ENCODE measurements around the gene PHACTR1. TPM values are rescaled to one million over a fixed set of nuclear protein-coding genes. Genes with fewer than 3 reads are reported as not detected.

PHACTR1 gene
- total and polyA plus RNA-seq, 5 experiments from 2014 or later, result 0.07 to 3.0 (median 0.70) TPM

DNA sequence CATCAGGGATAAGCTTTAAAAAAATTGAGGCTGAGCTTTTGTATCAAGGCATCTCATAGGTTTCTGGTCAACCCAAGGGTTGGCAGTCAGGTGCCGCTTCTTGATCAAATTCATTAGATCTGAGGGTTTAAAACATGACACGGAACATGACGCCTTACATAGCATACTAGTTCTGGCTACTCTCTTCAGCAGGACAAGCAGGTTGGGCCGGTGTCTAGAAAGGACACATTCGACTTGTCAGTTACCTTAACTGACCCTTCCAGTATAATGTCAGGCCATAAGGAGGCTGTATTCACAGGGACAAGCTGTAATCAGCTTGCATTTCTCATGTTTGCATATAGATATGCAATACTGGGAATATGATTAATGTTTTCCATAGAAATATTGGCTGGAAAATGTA is 65.6 kb downstream of the PHACTR1 start:
- no peak for ATAC-seq
- Mint-ChIP-seq H3K4me1 (no peaks in the 10 kb centered on the region), H3K36me3 (no peaks in the 10 kb centered on the region), H3K27me3 (peaks cover 4 to 24% (median 11%) of the 10 kb centered on the region in 5 donors), H3K9me3 (no peaks in the 10 kb centered on the region), H3K4me3 (no peak overlapping the region), H3K27ac (no peak overlapping the region)
- DNase-seq, result no peak
- POLR2A ChIA-PET, result no interaction called here

DNA sequence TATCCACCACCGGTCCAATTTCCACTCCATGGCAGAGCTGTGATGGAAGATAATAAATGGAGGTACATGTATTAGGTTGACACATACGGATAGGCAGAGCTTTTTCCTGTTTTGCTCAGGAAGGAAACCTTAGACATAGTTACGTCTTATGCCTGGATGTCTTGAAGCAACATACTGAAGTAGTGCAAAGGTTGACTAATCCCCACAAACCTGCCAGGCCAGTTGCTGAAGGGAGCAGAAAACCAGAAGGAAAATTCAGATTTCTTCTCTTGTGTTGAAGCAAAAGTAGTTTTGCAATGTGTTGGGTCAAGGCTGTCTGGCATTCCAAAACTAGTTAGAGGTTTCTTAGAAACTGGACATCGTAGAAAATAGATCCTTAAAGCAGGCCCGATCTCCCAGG is 68.7 kb downstream of the PHACTR1 start:
- Mint-ChIP-seq H3K36me3 (no peaks in the 10 kb centered on the region), H3K9me3 (no peaks in the 10 kb centered on the region), H3K27me3 (peaks cover 7 to 27% (median 11%) of the 10 kb centered on the region in 5 donors), H3K4me3 (no peak overlapping the region), H3K27ac (no peak overlapping the region), H3K4me1 (no peaks in the 10 kb centered on the region)
- POLR2A ChIA-PET, result no interaction called here
- DNase-seq (no peak), ATAC-seq (no peak)

GRCh38 chr6:12785921-12786320 is 69.4 kb downstream of the PHACTR1 start:
- POLR2A ChIA-PET, result no interaction called here
- Mint-ChIP-seq H3K27me3 (peaks cover 10 to 30% (median 14%) of the 10 kb centered on the region in 5 donors), H3K9me3 (no peaks in the 10 kb centered on the region)

DNA sequence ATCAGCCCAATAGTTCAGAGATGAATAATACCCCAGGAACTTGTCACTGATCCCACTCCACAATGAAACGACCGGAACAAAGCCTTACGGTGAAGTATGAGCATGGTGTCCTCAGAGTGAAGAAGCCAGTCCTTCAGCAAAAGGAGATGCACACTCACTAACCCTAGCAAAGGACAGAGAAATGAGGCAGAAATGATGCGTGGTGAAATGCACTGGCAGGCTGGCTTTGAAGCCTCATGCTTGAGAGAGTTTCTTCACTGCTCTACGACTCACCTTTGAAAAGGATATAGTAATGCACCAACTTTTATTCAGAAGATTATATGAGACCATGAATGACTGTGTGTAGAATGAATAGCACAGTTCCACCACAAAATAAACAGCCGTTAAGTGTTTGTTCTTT is 74.8 kb downstream of the PHACTR1 start:
- peaks cover 10 to 26% (median 12%) of the 10 kb centered on the region in 5 donors for H3K27me3 Mint-ChIP-seq
- H3K4me3 Mint-ChIP-seq, result no peak overlapping the region
- H3K27ac Mint-ChIP-seq, result no peak overlapping the region
- POLR2A ChIA-PET, result no interaction called here
- H3K9me3 Mint-ChIP-seq, result peaks cover 0 to 2% (median 0%) of the 10 kb centered on the region in 9 donors
- no peaks in the 10 kb centered on the region for H3K36me3 Mint-ChIP-seq
- ATAC-seq, result no peak
- DNase-seq, result no peak
- no peaks in the 10 kb centered on the region for H3K4me1 Mint-ChIP-seq

More at GRCh38 chr6:12785921-12786320, 69.4 kb downstream of the PHACTR1 start:
- ATAC-seq (no peak), DNase-seq (no peak)
- no peak overlapping the region for H3K4me3 Mint-ChIP-seq
- no peaks in the 10 kb centered on the region for H3K36me3 Mint-ChIP-seq
- no peak overlapping the region for H3K27ac Mint-ChIP-seq
- no peaks in the 10 kb centered on the region for H3K4me1 Mint-ChIP-seq

- Mint-ChIP-seq H3K4me3 (no peak overlapping the region), H3K36me3 (no peaks in the 10 kb centered on the region), H3K27me3 (peaks cover 4 to 37% (median 8%) of the 10 kb centered on the region in 5 donors), H3K9me3 (no peaks in the 10 kb centered on the region), H3K27ac (no peak overlapping the region), H3K4me1 (no peaks in the 10 kb centered on the region)
- POLR2A ChIA-PET, result no interaction called here
- ATAC-seq (no peak), DNase-seq (no peak)
These were observed 81.8 kb downstream of the PHACTR1 start for GRCh38 chr6:12798326-12798725.

DNA sequence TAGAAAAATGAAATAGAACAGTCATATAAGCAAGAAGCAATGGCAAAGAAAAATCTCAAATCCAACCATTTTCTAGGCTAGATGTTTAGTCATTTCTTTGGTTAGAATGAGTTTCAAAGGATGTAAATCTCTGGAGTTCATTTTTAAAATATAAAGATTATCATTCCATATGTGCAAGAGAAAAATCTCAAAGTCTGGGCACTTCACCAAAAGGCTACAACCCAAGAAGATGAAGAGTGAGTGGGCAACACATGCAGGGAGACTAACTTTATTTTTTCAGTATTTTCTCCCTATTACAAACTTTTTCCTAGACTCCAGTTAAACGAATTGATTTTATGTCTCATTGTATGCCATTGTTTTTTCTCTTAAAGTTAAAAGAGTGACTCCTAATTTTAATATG is 83.6 kb downstream of the PHACTR1 start:
- H3K9me3 Mint-ChIP-seq, result no peaks in the 10 kb centered on the region
- H3K27me3 Mint-ChIP-seq, result peaks cover 4 to 42% (median 8%) of the 10 kb centered on the region in 5 donors
- no peak overlapping the region for H3K4me3 Mint-ChIP-seq
- H3K36me3 Mint-ChIP-seq, result no peaks in the 10 kb centered on the region
- ATAC-seq, result no peak
- POLR2A ChIA-PET, result no interaction called here
- DNase-seq, result no peak
- H3K27ac Mint-ChIP-seq, result no peak overlapping the region
- no peaks in the 10 kb centered on the region for H3K4me1 Mint-ChIP-seq

- Mint-ChIP-seq H3K27me3 (peaks cover 4 to 52% (median 8%) of the 10 kb centered on the region in 5 donors), H3K9me3 (no peaks in the 10 kb centered on the region), H3K36me3 (no peaks in the 10 kb centered on the region), H3K4me1 (no peaks in the 10 kb centered on the region), H3K4me3 (no peak overlapping the region), H3K27ac (no peak overlapping the region)
- ATAC-seq, result no peak
- POLR2A ChIA-PET, result no interaction called here
- DNase-seq, result no peak
These were observed 84.6 kb downstream of the PHACTR1 start for GRCh38 chr6:12801141-12801540.

DNA sequence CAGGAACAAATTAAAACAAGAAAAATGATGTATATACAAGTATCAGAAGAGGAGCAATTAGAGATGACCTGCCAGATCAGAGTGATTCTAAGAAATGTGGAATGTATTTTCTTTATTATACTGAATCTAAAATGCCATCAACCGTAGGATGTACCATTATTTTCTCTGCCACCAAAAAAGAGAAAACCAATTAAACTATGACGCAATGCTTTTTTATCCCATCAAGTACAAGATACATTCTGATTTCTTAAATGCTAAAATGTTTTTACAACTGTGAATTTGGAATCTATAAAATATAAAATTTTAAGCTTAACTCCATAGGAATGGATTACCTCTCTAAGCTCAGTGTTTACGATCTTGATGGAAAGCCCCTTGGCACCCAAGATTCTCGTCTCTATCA is 85.9 kb downstream of the PHACTR1 start:
- Mint-ChIP-seq H3K27ac (no peak overlapping the region), H3K36me3 (no peaks in the 10 kb centered on the region), H3K27me3 (peaks cover 2 to 41% (median 6%) of the 10 kb centered on the region in 5 donors), H3K4me1 (no peaks in the 10 kb centered on the region), H3K4me3 (no peak overlapping the region), H3K9me3 (no peaks in the 10 kb centered on the region)
- POLR2A ChIA-PET, result no interaction called here
- ATAC-seq, result no peak
- DNase-seq, result no peak

GRCh38 chr6:12803486-12803885 is 86.9 kb downstream of the PHACTR1 start:
- Mint-ChIP-seq H3K27me3 (peaks cover 3 to 35% (median 9%) of the 10 kb centered on the region in 5 donors), H3K4me3 (no peak overlapping the region), H3K9me3 (no peaks in the 10 kb centered on the region), H3K4me1 (no peaks in the 10 kb centered on the region), H3K36me3 (no peaks in the 10 kb centered on the region), H3K27ac (no peak overlapping the region)
- POLR2A ChIA-PET, result no interaction called here
- DNase-seq, result no peak
- ATAC-seq, result no peak

- POLR2A ChIA-PET, result no interaction called here
- H3K9me3 Mint-ChIP-seq, result peaks cover 0 to under 1% (median 0%) of the 10 kb centered on the region in 9 donors
- no peak overlapping the region for H3K27ac Mint-ChIP-seq
- peaks cover 3 to 35% (median 9%) of the 10 kb centered on the region in 5 donors for H3K27me3 Mint-ChIP-seq
- DNase-seq (no peak), ATAC-seq (no peak)
- H3K36me3 Mint-ChIP-seq, result no peaks in the 10 kb centered on the region
- H3K4me3 Mint-ChIP-seq, result no peak overlapping the region
- H3K4me1 Mint-ChIP-seq, result no peaks in the 10 kb centered on the region
These were observed 88.5 kb downstream of the PHACTR1 start for GRCh38 chr6:12804952-12805645.

DNA sequence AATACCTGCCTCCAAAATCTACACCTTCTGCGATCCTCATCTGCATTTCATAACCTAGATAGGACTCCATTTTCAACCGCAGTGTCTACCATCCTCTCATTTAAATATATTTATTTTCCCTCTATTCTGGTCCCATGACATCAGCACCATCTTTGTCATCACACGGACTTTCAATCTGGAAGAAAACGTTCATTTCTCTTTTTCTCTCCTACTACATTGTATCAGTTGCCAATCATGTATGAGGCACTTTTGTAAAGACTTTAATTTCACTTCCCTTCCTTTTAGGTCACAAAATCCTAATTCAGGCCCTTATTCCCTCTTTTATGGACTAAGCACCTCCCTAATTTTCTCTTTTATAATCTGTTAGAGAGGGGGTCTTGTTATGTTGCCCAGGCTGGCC is 89.6 kb downstream of the PHACTR1 start:
- no peak overlapping the region for H3K4me3 Mint-ChIP-seq

GRCh38 chr6:12806796-12807195 is 90.2 kb downstream of the PHACTR1 start:
- no peak for DNase-seq
- Mint-ChIP-seq H3K27me3 (peaks cover 2 to 23% (median 8%) of the 10 kb centered on the region in 5 donors), H3K36me3 (no peaks in the 10 kb centered on the region), H3K4me3 (no peak overlapping the region), H3K4me1 (no peaks in the 10 kb centered on the region), H3K27ac (no peak overlapping the region), H3K9me3 (peaks cover 0 to 2% (median 0%) of the 10 kb centered on the region in 9 donors)
- ATAC-seq, result no peak
- POLR2A ChIA-PET, result no interaction called here

More for the DNA sequence above, 89.6 kb downstream of the PHACTR1 start:
- POLR2A ChIA-PET, result no interaction called here
- Mint-ChIP-seq H3K4me1 (no peaks in the 10 kb centered on the region), H3K27me3 (peaks cover 3 to 25% (median 9%) of the 10 kb centered on the region in 5 donors), H3K27ac (no peak overlapping the region), H3K36me3 (no peaks in the 10 kb centered on the region), H3K9me3 (peaks cover 0 to 2% (median 0%) of the 10 kb centered on the region in 9 donors)
- ATAC-seq, result no peak
- no peak for DNase-seq

GRCh38 chr6:12811519-12811918 is 95.0 kb downstream of the PHACTR1 start:
- H3K4me3 Mint-ChIP-seq, result no peak overlapping the region
- no peaks in the 10 kb centered on the region for H3K36me3 Mint-ChIP-seq
- H3K4me1 Mint-ChIP-seq, result no peaks in the 10 kb centered on the region
- peaks cover 0 to 2% (median 0%) of the 10 kb centered on the region in 9 donors for H3K9me3 Mint-ChIP-seq
- peaks cover 2 to 17% (median 4%) of the 10 kb centered on the region in 5 donors for H3K27me3 Mint-ChIP-seq
- POLR2A ChIA-PET, result no interaction called here
- H3K27ac Mint-ChIP-seq, result no peak overlapping the region
- DNase-seq (no peak), ATAC-seq (no peak)

DNA sequence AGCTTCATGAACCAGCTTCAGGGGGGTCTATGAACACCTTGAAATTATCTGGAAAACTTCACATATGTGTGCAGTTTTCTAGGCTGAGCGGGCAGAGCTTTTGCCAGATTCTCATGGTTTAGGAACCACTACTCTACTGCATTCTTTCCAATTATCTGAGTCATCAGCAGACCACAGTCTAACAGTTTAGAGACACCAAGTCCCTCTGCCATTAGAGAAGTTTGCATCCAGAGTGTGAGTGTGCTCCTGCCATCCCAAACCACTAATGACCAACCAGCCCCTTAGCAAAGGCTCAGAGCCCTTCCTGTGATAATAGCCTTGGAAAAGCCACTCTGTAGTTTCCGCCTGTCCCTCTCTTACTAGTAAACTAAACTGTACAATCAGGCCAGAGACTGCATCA is 96.8 kb downstream of the PHACTR1 start:
- peaks cover 0 to 16% (median 8%) of the 10 kb centered on the region in 5 donors for H3K27me3 Mint-ChIP-seq
- no peak overlapping the region for H3K27ac Mint-ChIP-seq
- peaks cover 0 to 2% (median 0%) of the 10 kb centered on the region in 9 donors for H3K9me3 Mint-ChIP-seq
- H3K36me3 Mint-ChIP-seq, result no peaks in the 10 kb centered on the region
- ATAC-seq (no peak), DNase-seq (no peak)
- H3K4me3 Mint-ChIP-seq, result no peak overlapping the region
- no peaks in the 10 kb centered on the region for H3K4me1 Mint-ChIP-seq
- POLR2A ChIA-PET, result no interaction called here

All from naive thymus-derived CD8-positive, alpha-beta T cell (primary cell).